H9 (cell line): ENCODE measurements around the gene HOXC12. TPM values are rescaled to one million over a fixed set of nuclear protein-coding genes. Genes with fewer than 3 reads are reported as not detected.

Source experiments
- DNase-seq: peaks from one replicate; pipeline ENCODE4 v3.0.0-alpha.2; 2017
- H2AFZ ChIP-seq: one replicate; pipeline ENCODE4 v1.6.1; 2013; ENCODE audit warnings: mild to moderate bottlenecking, low read length, control low read depth, moderate library complexity
- H2AK5ac ChIP-seq: 2 replicates; pipeline ENCODE4 v1.6.1; 2013; ENCODE audit warnings: low read length, control low read depth, mixed read lengths; ENCODE audit not compliant: insufficient read length
- H2BK120ac ChIP-seq: one replicate; pipeline ENCODE4 v1.6.1; 2013; ENCODE audit warnings: low read depth, mild to moderate bottlenecking, low read length, control low read depth, inconsistent platforms; ENCODE audit not compliant: poor library complexity, severe bottlenecking
- H2BK12ac ChIP-seq: 2 replicates; pipeline ENCODE4 v1.6.1; 2013; ENCODE audit warnings: low read length, control low read depth, mixed read lengths, low read depth; ENCODE audit not compliant: insufficient read length
- H2BK15ac ChIP-seq: 2 replicates; pipeline ENCODE4 v1.6.1; 2013; ENCODE audit warnings: low read depth, low read length, control low read depth
- H2BK20ac ChIP-seq: one replicate; pipeline ENCODE4 v1.6.1; 2013; ENCODE audit warnings: low read depth, mild to moderate bottlenecking, low read length, control low read depth, inconsistent platforms; ENCODE audit not compliant: poor library complexity, severe bottlenecking
- H2BK5ac ChIP-seq: 2 replicates; pipeline ENCODE4 v1.6.1; 2013; ENCODE audit warnings: low read length, control low read depth, mixed read lengths; ENCODE audit not compliant: insufficient read length
- H3K14ac ChIP-seq: 2 replicates; pipeline ENCODE4 v1.6.1; 2013; ENCODE audit warnings: low read length, control low read depth; ENCODE audit not compliant: insufficient read depth
- H3K18ac ChIP-seq: 2 replicates; pipeline ENCODE4 v1.6.1; 2013; ENCODE audit warnings: low read depth, mild to moderate bottlenecking, mixed read lengths, low read length, control low read depth; ENCODE audit not compliant: insufficient read length
- H3K23ac ChIP-seq: 2 replicates; pipeline ENCODE4 v1.6.1; 2013; ENCODE audit warnings: low read length, control low read depth, mixed read lengths, low read depth; ENCODE audit not compliant: insufficient read length
- H3K23me2 ChIP-seq: 2 replicates; pipeline ENCODE4 v1.6.1; 2013; ENCODE audit warnings: low read depth, mild to moderate bottlenecking, mixed read lengths, low read length, control low read depth; ENCODE audit not compliant: insufficient read length, poor library complexity, severe bottlenecking
- H3K27ac ChIP-seq: 2 replicates; pipeline ENCODE4 v1.5.1; 2013; ENCODE audit warnings: low read length, control low read depth, mixed read lengths, low read depth; ENCODE audit not compliant: insufficient read length
- H3K27me3 ChIP-seq: 2 replicates; pipeline ENCODE4 v1.6.1; 2013; ENCODE audit warnings: low read length, control low read depth, inconsistent platforms; ENCODE audit not compliant: insufficient read depth
- H3K4ac ChIP-seq: 2 replicates; pipeline ENCODE4 v1.6.1; 2013; ENCODE audit warnings: low read depth, mild to moderate bottlenecking, control low read depth, inconsistent platforms, low read length, moderate library complexity
- H3K4me1 ChIP-seq: 2 replicates; pipeline ENCODE4 v1.6.1; 2013; ENCODE audit warnings: low read length, control low read depth, inconsistent platforms; ENCODE audit not compliant: insufficient read depth
- H3K4me2 ChIP-seq: 2 replicates; pipeline ENCODE4 v1.6.1; 2013; ENCODE audit warnings: low read length, control low read depth, mixed read lengths; ENCODE audit not compliant: insufficient read length, insufficient read depth
- H3K56ac ChIP-seq: 2 replicates; pipeline ENCODE4 v1.6.1; 2013; ENCODE audit warnings: low read depth, mild to moderate bottlenecking, mixed read lengths, low read length, control low read depth; ENCODE audit not compliant: insufficient read length
- H3K79me1 ChIP-seq: 2 replicates; pipeline ENCODE4 v1.6.1; 2013; ENCODE audit warnings: low read depth, mild to moderate bottlenecking, moderate library complexity, low read length, control low read depth, inconsistent platforms; ENCODE audit not compliant: insufficient read depth, poor library complexity, severe bottlenecking
- H3K79me2 ChIP-seq: 2 replicates; pipeline ENCODE4 v1.6.1; 2013; ENCODE audit warnings: low read length, control low read depth, inconsistent platforms; ENCODE audit not compliant: insufficient read depth
- H3K9ac ChIP-seq: 2 replicates; pipeline ENCODE4 v1.6.1; 2013; ENCODE audit warnings: low read length, control low read depth, mixed read lengths; ENCODE audit not compliant: insufficient read length; ENCODE audit errors: extremely low read depth
- H3K9me3 ChIP-seq: one replicate; pipeline ENCODE4 v1.6.1; 2013; ENCODE audit warnings: low read depth, low read length, inconsistent platforms; ENCODE audit not compliant: control insufficient read depth
- H3T11ph ChIP-seq: one replicate; pipeline ENCODE4 v1.6.1; 2013; ENCODE audit warnings: mild to moderate bottlenecking, low read length, control low read depth, inconsistent platforms
- H4K20me1 ChIP-seq: one replicate; pipeline ENCODE4 v1.6.1; 2013; ENCODE audit not compliant: control insufficient read depth, insufficient read length, insufficient read depth
- H4K5ac ChIP-seq: 2 replicates; pipeline ENCODE4 v1.6.1; 2013; ENCODE audit warnings: low read depth, mild to moderate bottlenecking, mixed read lengths, low read length, control low read depth; ENCODE audit not compliant: insufficient read length
- H4K8ac ChIP-seq: replicated peaks from 2 replicates; pipeline ENCODE4 v1.6.1; 2013; ENCODE audit warnings: low read length, control low read depth, mixed read lengths, low read depth; ENCODE audit not compliant: insufficient read length
- H4K91ac ChIP-seq: 2 replicates; pipeline ENCODE4 v1.6.1; 2013; ENCODE audit warnings: low read depth, mild to moderate bottlenecking, moderate library complexity, mixed read lengths, low read length, control low read depth; ENCODE audit not compliant: insufficient read length
- H3K27ac Mint-ChIP-seq, 3 experiments: 2 replicates in 2 of 3; 3 replicates in 1 of 3; pipeline ENCODE4 v1.8.0; 2020 to 2021; ENCODE audit warnings: mixed read lengths in 3 of 3, mild to moderate bottlenecking in 1 of 3, moderate library complexity in 1 of 3
- H3K27me3 Mint-ChIP-seq: 2 replicates; pipeline ENCODE4 v1.8.0; 2021; ENCODE audit warnings: low read depth, mild to moderate bottlenecking, moderate library complexity, mixed read lengths
- H3K36me3 Mint-ChIP-seq, 3 experiments: 2 replicates in 2 of 3; 3 replicates in 1 of 3; pipeline ENCODE4 v1.8.0; 2020 to 2021; ENCODE audit warnings: low read depth in 3 of 3, mixed read lengths in 3 of 3; ENCODE audit not compliant: insufficient read depth in 1 of 3
- H3K4me1 Mint-ChIP-seq, 2 experiments: 2 replicates each; pipeline ENCODE4 v1.8.0; 2020; ENCODE audit warnings: mixed read lengths in 2 of 2
- H3K4me3 Mint-ChIP-seq, 2 experiments: 2 replicates in 1 of 2; 3 replicates in 1 of 2; pipeline ENCODE4 v1.8.0; 2020 to 2021; ENCODE audit warnings: mild to moderate bottlenecking in 2 of 2, mixed read lengths in 2 of 2, moderate library complexity in 1 of 2
- H3K9me3 Mint-ChIP-seq, 2 experiments: 2 replicates in 1 of 2; 3 replicates in 1 of 2; pipeline ENCODE4 v1.8.0; 2020; ENCODE audit warnings: mild to moderate bottlenecking in 2 of 2, mixed read lengths in 2 of 2, moderate library complexity in 1 of 2
- CTCF ChIP-seq: fragments of 200-600 bp; sonication (generic); conservative IDR thresholded peaks from 3 replicates; pipeline ENCODE4 v1.8.0; 2021; ENCODE audit warnings: antibody characterized with exemption, mild to moderate bottlenecking
- WGBS: extraction: QIAGEN DNeasy Blood & Tissue Kit; methylation state at CpG from one replicate; pipeline ENCODE4 v1.1.7; 2013; ENCODE audit warnings: missing lambda C conversion rate, low lambda C conversion rate, mixed read lengths; ENCODE audit not compliant: insufficient read length; ENCODE audit errors: extremely low coverage; 5-methylcytosine and 5-hydroxymethylcytosine counted together
- total RNA-seq: library from RNA; stranded (reverse); gene quantifications from 2 replicates; pipeline ENCODE4 v1.2.1, GENCODE V29; 2021

Gene HOXC12
- total RNA-seq, 1 experiment from 2014 or later = not detected

GRCh38 chr12:53942467-53942997, 12.2 kb upstream of the HOXC12 start:
- Histone ChIP-seq H3K14ac (no peak overlapping the region), H4K91ac (no peak overlapping the region), H3K79me2 (no peaks in the 10 kb centered on the region), H3K27me3 (peaks cover 91% of the 10 kb centered on the region), H2BK5ac (no peak overlapping the region), H2AFZ (no peak overlapping the region), H2BK20ac (no peak overlapping the region), H2BK15ac (no peak overlapping the region), H4K5ac (no peak overlapping the region), H3K23me2 (no peaks in the 10 kb centered on the region), H4K20me1 (no peaks in the 10 kb centered on the region), H3K27ac (no peak overlapping the region), H2AK5ac (no peak overlapping the region), H3K9me3 (no peaks in the 10 kb centered on the region), H4K8ac (no peak overlapping the region), H3K56ac (no peak overlapping the region), H3K18ac (no peak overlapping the region), H3K4ac (no peak overlapping the region), H2BK12ac (no peak overlapping the region), H3T11ph (no peak overlapping the region), H3K23ac (no peak overlapping the region), H3K9ac (no peak overlapping the region), H2BK120ac (no peak overlapping the region), H3K4me1 (no peaks in the 10 kb centered on the region), H3K79me1 (no peaks in the 10 kb centered on the region), H3K4me2 (no peak overlapping the region)
- Mint-ChIP-seq H3K9me3 (peaks cover 0 to 4% of the 10 kb centered on the region in 2 experiments; a peak in 4 of 5 replicates), H3K4me3 (no peak overlapping the region), H3K4me1 (peaks cover 0 to 16% of the 10 kb centered on the region in 2 experiments; a peak in 3 of 4 replicates), H3K27me3 (peaks cover 98% of the 10 kb centered on the region), H3K36me3 (no peaks in the 10 kb centered on the region), H3K27ac (no peak overlapping the region)
- TF ChIP-seq CTCF = no peak
- no CpG with 5 or more reads among the region's 2 CpGs for WGBS
- no peak for DNase-seq
